Stimulated activated CD8-positive, alpha-beta memory T cell treated with anti-CD3 and anti-CD28 coated beads, Interleukin-7, amount 100 ng/mL, for 4 hours (primary cell): ENCODE data around the gene CFAP20DC.
A peak's percentile ranks its signal among the peaks of the same experiment; 100 is the strongest.
"Not testable (repeated sequence)": the region's sequence is repeated elsewhere in the genome, so short reads cannot be mapped to it uniquely, and the experiment has no call there.

Source experiments
- DNase-seq, 2 donors: peaks; one replicate each; pipeline ENCODE4 v3.0.0-alpha.2; 2020; ENCODE audit warnings: low read depth in 2 of 2

CFAP20DC gene

DNA sequence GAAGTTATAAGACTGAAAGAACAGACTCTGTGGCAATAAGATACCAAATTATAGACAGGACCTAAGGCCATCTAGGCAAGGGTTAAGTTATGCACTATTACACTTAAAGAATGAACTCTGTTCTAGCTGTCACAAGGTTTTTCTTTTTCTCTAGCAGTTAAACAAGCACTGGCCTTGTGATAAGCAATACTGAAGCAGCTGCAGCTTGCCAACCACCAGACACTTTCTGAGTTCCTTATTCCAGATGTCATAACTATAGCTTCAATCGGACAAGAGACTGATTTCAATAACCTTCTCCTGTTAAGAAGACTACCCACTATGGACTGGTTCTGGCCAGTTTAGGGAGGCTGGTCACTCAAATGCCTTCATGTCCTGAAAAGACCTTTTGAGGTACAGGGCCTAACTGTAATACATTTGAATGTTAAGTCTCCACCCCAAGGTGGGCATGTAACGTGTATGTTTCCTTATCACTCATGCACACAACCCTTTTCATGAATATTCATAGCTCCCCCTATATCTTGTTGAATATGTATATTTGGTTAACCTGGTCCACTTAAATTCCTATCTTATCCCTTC lies 85.8 kb downstream of the CFAP20DC start:
- no peak for DNase-seq

DNA sequence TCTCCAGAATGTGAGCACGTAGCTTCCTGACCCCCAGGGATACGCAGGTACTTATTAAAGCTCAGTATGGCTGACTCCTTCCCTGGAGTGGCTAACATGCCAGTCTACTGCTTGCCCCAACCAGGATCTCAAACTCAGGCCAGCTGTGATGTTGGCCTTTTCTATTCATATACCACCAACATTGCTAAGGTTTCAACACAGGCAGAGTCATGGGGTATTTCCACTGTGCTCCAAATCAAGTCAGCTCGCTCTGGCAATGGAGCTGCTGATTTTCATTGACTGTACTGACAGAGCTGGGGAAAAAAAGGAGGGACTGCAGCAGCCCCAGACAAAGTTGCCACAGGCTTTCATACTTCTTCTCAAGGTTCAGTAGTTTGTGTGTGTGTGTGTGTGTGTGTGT lies 87.0 kb downstream of the CFAP20DC start:
- no peak for DNase-seq

DNA sequence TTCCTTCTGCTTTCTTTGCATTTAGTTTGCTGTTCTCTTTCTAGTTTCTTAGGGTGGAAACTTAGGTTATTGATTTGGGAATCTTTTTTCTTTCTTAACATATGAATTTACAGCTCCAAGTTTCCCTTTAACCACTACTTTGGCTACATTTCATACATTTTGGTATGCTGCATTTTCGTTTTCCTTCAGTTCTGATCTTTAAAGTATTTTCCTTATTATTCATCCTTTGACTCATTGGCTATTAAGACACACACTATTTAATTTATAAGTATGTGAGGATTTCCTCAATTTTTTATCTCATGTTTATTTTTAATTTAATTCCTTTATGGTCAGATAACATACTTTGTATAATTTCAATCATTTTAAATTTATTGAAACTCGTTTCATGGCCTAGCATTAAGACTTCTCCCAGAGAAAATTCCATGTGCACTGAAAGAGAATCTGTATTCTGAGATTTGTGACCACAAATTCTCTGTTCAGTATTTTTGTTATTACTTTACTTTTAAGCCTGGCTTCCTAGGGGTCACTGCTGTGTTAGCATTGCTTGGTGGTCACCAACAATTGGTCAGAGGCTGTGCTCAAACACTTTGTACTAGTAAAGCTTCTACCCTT lies 87.7 kb downstream of the CFAP20DC start:
- DNase-seq = no peak

DNA sequence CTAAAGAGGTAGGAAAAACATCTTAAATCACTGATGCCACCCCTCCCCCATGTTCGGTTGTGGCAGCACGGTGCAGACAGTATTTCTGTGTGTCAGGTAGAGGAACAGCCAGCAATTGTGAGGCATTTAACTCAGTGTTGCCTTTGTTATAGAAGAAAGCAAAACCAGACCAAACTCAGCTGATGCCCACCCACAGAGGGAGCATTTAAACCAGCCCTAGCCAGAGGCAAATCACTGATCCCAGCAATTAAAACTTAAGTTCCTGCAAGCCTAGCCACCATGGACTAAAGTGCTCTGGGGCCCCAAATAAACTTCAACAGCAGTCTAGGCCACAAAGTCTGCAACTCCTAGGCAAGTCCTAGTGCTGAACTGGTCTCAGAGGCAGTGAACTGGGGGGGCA lies 94.5 kb downstream of the CFAP20DC start:
- DNase-seq = no peak

DNA sequence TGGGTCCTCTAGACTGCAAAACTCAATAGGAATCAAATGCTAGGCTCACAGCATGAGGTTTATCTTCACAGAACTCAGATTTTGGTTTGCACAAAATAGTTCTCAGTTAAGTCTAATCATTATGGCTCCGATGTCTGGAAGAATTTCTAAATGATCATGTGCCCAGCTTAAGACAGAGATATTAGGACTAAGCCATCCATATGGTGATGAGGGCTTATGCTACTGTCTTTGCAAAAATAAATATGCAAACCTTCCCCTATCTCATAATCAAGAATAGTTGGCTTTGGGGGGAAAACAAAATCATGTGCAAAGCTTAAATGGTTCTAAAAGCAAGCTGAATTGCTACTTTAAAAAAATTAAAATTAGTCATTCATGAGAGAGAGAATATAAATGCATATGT lies 96.5 kb downstream of the CFAP20DC start:
- DNase-seq = no peak

DNA sequence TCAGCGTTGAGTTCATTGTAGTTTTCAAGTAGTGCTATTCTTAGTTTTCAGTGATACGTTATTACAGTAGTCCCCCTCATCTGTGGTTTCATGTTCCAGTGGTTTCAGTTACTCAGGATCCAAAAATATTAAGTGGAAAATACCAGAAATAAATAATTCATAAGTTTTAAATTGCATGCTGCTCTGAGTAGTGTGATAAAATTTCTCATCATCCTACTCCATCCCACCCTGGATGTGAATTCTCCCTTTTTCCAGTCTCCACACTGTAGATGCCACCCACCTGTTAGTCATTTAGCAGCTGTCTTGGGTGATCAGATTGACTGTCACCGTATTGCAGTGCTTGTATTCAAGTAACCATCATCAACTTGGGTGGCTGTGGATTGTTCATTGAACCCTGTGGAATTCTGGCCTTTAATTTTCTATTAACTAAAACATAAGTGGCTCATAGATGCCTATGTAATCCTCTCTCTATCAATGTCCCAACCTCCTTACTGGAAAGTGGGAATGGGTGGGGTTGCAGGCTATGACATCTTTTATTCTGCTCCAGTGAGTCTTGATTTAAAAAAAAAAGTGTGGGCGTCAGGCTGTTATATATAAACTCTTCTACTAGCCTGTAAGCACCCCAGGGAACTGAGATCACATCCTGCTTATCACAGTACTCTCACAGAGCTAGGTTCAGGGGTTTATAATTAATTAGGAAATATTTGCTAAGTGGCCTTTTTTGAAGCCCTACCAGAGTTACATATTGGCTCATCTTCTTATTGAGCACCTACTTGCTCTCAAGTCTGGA lies 97.5 kb downstream of the CFAP20DC start:
- DNase-seq = no peak

DNA sequence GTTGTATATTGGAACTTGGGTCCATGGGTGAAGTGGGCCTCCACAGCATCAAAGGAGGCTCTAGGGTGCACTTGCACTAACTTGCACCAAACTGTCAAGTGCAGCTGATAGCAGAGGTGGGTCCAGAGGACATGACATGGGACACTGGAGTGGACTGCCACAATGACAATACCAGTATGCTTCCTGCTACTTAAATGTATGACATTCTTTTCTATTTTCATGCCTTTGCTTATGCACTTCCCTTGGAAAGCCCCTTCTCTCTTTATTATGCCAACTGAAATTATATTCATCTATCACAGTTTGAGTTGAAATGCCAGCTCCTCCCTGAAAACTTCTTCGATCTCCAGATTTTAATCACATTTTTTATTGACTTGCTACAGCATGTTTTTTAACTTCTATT lies 101.8 kb downstream of the CFAP20DC start:
- no peak for DNase-seq

DNA sequence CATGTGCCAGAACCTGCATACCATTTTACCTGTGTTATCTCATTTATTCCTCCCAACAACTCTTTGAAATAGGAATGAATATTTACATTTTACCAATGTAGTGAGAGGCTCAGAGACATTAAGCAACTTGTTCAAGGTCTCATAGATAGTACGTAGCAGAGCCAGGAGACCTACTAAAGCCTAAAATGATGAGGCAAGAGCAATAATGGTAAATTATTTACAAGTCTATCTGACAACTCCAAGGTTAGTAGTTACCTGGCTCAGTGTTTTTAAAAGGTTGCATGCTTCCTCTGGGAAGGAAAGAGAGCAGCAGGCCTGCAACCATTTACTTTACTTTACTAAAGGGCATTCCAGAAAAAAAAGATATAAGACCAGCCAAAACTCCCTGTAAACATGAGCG lies 103.0 kb downstream of the CFAP20DC start:
- DNase-seq = no peak

DNA sequence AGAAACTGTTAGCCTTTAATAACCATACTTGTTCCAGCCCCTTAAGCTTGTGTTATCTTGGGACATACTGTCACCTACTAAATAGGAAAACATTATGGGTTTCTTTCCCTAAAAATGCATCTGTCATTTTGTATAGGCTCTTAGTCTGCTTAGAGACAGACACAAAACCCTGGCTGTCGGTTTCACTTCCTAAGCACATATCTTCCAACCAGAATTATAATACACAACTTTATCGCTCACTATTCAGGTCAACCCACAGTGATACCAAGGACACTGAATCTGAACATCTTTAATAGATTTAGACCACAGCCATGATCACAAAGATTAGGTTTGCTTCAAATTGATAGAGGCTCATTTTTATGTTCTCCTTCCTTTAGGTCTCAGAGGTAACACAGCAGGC lies 111.8 kb downstream of the CFAP20DC start:
- DNase-seq = no peak

DNA sequence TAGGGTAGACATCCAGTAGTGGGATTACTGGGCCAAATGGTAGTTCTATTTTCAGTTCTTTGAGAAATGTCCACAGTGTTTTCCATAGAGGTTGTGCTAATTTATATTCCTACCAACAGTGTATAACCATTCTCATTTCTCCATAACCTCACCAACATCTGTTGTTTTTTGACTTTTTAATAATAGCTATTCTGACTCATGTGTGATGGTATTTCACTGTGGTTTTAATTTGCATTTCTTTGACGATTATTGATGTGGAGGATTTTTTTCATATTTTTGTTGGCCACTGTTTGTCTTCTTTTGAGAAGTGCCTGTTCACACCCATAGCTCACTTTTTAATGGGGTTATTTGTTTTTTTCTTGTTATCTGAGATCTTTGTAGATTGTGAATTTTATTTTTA lies 125.2 kb downstream of the CFAP20DC start:
- DNase-seq = no peak

DNA sequence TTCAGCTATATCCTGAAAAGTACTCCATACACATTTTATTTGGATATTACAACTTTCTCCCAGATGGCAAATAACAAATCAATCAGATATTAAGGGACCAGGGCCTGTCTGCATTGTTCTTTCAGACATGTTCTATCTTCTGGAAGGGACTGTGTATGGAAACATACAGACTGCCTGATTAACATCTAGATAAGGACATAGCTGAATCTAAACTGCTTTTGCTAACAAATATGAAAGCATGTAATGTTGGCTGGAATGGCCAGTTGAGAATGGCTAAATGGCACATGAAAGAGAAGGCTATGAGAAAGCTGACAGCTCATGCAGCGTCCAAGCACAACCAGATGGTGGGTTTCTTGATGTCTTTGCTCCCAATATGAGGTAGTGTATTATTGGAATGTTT lies 149.4 kb downstream of the CFAP20DC start:
- no peak for DNase-seq

DNA sequence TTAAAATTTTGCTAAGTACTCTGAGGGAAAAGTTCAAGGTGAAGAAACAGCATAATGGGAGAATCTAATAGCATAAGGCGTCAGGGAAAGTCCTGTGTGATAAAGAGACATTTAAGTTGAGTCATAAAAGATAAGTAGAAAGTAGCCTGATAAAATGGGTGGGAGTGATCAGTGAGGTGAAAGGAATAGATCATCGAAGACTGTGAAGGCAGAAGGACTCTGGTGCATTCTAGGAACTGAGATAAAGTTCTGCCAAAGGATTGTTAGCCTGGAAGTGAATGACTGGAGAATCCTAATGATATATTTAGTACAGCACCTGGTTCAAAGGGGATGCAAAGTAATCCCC lies 149.9 kb downstream of the CFAP20DC start:
- no peak for DNase-seq

DNA sequence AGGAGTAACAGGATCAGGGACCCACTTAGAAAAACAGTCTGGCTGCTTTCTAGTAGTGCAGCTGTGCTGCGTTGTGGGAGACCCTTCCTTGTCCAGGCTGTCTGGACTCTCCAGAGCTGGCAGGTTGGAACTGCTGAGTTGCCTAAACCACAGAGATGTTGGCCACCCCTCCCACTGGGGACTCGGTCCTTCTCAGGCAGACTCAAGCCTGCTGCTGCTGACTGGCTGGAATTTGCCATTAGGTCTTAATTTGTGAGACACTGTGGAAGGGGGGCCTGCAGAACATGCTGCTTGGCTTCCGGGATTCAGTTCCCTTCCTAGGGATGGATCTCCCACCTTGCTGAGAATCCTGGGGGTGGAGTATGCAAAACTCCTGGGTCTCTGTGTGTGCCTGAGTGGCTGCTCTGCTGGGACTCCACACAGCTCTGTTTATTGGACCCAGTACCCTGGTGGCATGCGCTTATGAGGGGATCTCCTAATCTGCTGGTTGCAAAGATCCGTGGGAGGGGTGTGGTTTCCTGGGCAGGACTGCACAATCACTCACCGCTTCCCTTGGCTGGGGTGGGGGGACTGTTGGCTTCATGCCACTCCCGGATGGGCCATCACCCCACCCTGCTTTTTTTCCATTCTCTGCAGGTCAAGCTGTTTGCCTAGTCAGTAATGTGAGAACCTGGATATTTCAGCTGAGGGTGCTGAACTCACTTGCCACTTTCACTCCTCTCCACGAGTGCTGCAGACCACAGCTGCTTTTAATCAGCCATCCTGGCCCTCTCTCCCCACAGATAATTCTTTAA lies 150.5 kb downstream of the CFAP20DC start:
- DNase-seq = peak; percentile 5 to 6

DNA sequence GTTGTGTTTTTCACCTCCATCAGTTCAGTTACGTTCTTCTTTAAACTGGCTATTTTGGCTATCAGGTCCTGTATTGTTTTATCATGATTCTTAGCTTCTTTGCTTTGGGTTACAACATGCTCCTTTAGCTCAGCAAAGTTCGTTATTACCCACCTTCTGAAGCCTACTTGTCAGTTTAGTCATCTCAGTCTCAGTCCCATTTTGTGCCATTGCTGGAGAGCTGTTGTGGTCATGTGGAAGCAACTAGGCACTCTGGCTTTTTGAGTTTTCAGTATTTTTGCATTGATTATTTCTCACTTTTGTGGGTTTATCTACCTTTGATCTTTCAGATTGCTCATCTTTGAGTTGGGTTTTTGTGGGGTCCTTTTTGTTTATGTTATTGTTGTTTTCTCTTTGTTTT lies 151.3 kb downstream of the CFAP20DC start:
- no peak for DNase-seq

DNA sequence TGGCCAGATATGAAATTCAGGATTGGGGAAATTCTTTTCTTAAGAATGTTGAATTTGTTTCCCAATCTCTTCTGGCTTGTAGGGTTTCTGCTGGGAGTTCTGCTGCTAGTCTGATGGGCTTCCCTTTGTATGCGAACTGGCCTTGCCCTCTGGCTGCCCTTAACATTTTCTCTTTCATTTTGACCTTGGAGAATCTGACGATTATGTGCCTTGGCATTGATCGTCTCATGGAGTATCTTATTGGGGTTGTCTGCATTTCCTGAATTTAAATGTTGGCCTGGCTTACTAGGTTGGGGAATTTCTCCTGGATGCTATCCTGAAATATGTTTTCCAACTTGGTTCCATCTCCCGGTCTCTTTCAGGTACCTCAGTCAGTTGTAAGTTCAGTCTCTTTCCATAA lies 152.2 kb downstream of the CFAP20DC start:
- no peak for DNase-seq

DNA sequence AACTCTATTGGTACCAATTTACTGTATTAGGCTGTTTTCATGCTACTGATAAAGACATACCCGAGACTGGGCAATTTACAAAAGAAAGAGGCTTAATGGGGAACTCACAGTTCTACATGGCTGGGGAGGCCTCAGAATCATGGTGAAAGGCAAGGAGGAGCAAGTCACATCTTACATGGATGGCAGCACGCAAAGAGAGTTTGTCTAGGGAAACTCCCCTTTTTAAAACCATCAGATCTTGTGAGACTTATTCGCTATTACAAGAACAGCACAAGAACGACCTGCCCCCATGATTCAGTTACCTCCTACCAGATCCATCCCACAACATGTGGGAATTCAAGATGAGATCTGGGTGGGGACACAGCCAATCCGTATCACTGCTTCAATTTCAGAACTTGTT lies 154.1 kb downstream of the CFAP20DC start:
- not testable (repeated sequence) for DNase-seq

DNA sequence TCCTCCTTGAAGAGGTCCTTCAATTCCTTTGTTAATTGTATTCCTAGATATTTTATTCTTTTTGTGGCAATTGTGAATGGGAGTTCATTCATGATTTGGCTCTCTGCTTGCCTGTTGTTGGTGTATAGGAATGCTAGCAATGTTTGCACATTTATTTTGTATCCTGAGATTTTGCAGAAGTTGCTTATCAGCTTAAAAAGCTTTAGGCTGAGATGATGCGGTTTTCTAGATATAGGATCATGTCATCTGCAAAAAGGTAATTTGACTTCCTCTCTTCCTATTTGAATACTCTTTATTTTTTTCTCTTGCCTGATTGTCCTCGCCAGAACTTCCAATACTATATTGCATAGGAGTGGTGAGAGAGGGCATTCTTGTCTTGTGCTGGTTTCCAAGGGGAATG lies 157.3 kb downstream of the CFAP20DC start:
- DNase-seq = not testable (repeated sequence)

DNA sequence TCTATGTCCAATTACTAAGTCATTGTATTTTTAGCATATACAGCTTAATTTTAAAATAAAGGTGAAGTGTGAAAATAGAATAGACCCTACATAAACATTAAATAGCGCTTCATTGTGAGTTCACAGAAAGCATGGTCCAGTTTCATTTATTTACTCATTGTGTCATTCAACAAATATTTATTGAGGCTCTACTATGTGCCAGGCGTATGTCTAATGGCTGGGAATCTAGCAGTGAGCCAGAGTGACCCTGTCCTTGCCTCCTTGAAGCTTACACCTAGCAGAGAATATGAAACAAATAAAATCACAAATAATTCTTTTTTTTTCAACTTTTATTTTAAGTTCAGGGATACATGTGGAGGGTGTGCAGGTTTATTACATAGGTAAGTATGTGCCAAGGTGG lies 161.7 kb downstream of the CFAP20DC start:
- DNase-seq = no peak

DNA sequence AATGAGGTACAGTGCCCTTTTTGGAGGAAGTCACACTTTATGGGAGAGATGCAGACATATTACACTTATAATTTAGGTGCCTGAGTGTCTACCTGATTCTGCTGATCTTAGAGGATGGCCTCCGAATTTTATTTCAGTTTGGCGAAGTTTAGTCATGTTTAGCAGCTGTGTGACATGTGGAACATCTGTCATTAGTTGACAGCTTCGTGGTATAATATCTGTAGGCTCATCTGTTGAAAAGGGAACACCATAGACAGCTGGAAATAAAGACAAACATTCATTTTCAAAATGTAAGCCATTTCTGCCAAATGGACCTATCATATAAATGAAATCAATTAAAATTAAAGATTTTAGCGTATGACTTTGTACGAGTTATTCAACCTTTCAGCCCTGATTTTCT lies 165.4 kb downstream of the CFAP20DC start:
- DNase-seq = no peak

DNA sequence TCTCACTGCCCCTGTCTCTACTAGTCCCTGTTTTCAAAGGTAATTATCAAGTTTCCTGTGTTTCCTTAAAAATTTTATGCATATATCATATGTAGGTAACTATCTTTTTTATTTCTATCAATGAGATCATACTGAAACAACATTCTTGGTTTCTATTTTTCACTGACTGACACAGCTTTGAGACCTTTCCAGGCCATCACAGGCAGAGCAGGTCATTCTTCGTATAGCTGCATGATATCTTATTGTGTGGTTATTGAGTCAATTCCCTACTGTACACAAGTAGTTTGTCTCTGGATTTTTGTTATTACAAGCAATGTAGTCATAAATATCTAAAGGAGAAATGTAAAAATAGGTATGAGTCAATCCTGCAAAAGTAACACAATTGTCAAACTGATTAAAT lies 169.6 kb downstream of the CFAP20DC start:
- no peak for DNase-seq

DNA sequence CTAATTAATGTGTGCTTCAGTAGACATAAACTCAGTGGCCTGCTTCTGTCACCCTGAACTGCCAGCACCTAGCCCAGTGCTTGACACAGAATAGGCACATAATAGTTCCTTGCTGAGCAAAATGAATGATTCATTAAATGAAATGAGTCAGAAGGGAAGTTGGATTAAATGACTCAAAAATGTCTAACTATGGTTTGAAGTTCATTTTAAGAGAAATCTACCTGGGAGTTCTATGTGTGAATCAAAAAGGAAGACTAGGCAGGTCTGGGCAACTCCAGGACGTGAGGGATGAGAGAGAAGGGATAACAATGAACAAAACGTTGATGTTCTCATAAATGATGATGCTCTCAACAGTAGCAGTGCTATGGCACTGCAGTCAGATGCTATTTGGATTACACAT lies 175.0 kb downstream of the CFAP20DC start:
- DNase-seq = no peak

DNA sequence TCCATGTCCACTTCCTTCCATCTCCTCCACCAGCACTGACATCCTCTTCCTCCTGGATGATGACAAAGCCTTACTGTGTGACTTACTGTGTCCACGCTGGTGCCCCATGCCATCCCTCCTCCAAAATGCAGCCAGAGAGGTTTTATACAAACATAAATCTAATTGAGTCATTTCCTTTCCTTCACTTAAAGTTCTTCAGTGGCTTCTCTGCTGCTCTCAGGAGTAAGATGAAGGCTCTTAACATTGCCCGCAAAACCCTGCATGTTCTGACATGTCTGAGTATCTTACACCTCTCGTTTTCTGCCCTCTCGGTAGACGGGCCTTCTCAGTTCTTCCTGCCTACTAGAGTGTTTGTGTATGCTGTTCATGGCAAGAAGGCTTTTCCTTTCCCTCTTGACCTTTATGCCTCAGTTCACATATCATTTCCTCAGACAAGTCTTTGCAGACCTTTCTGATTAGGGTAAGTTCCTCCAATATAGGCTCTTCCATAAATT lies 175.5 kb downstream of the CFAP20DC start:
- no peak for DNase-seq
